H1 (cell line): Measurements from ENCODE around the gene SLC38A10. TPM values are rescaled to one million over a fixed set of nuclear protein-coding genes. Genes with fewer than 3 reads are reported as not detected.

Source experiments
- CHD1 ChIP-seq: IDR thresholded peaks from 2 replicates; pipeline ENCODE4 v1.6.1; 2012; ENCODE audit warnings: low read depth, low read length, improper control_type of control experiment
- CHD7 ChIP-seq: fragments of 300-600 bp; sonication (generic); IDR thresholded peaks from 2 replicates; pipeline ENCODE4 v1.7.1; 2012; ENCODE audit warnings: low read length, moderate library complexity, mild to moderate bottlenecking, inconsistent platforms; ENCODE audit not compliant: insufficient replicate concordance
- RNF2 ChIP-seq: fragments of 200-900, 300-1000 bp; sonication (generic); IDR thresholded peaks from 2 replicates; pipeline ENCODE4 v1.7.1; 2016; ENCODE audit warnings: borderline replicate concordance, low read depth, mild to moderate bottlenecking, antibody characterized with exemption, low read length; ENCODE audit not compliant: poor library complexity, severe bottlenecking; ENCODE audit errors: missing control alignments
- SAP30 ChIP-seq: fragments of 300-600 bp; sonication (generic); IDR thresholded peaks from 2 replicates; pipeline ENCODE4 v1.7.1; 2012; ENCODE audit warnings: low read length, moderate library complexity, mild to moderate bottlenecking, inconsistent platforms; ENCODE audit not compliant: insufficient read depth, insufficient replicate concordance
- polyA plus RNA-seq, 7 experiments: library from polyadenylated mRNA; depleted of rRNA in 3 of 7; stranded (reverse) in 5 of 7; unstranded in 2 of 7; fragments of >200 nt in 5 of 7; fragments of 200-250 nt in 2 of 7; gene quantifications; 1 replicate in 5 of 7; 2 replicates in 1 of 7; 4 replicates in 1 of 7; pipeline versions ENCODE4 v1.2.1 to v1.2.3, GENCODE V29; 2011 to 2013; ENCODE audit warnings: missing spikeins in 2 of 7, mixed read lengths in 2 of 7
- total RNA-seq: library from RNA; stranded (reverse); fragmentation: NEBNext Ultra II Directional; extraction: Animal tissue kit (Norgen Biotek cat#: 25700); gene quantifications from 2 replicates; pipeline ENCODE4 v1.2.1, GENCODE V29; 2021

The SLC38A10 gene
- total and polyA plus RNA-seq, 2 of the 8 experiments (the other 6 are each of a cell fraction or from before 2014, with no cell fraction given) = 26.4 to 41.0 TPM

GRCh38 chr17:81258292-81258691 is 36.8 kb downstream of the SLC38A10 start (continued):
- no peak for TF ChIP-seq CHD7
- TF ChIP-seq CHD1 = no peak
- no peak for TF ChIP-seq RNF2
- no peak for TF ChIP-seq SAP30
